K562 treated with DMSO at 1 percent for 4 hours (cell line): ENCODE results near the gene OR10H5. TPM values are rescaled to one million over a fixed set of nuclear protein-coding genes. Genes with fewer than 3 reads are reported as not detected.

Experiments
- total RNA-seq: library from RNA; unstranded; fragments of 300-600 nt; gene quantifications from 2 replicates; pipeline ENCODE4 v1.2.3, GENCODE V29; 2022; ENCODE audit not compliant: insufficient read depth

Gene OR10H5
- not detected in 2 replicates for total RNA-seq

GRCh38 chr19:15787611-15788155 is at the start of gene OR10H5:
Gene OR10H5 (plus strand): TSS chr19:15787661. CDS start chr19:15794049, 6,388 bp downstream.

GRCh38 chr19:15737722-15738121 is 49.7 kb upstream of the OR10H5 start, which contains the start of gene OR10H3:
Gene OR10H3 (plus strand): TSS chr19:15737985. CDS start chr19:15741393, 3,408 bp downstream.

DNA sequence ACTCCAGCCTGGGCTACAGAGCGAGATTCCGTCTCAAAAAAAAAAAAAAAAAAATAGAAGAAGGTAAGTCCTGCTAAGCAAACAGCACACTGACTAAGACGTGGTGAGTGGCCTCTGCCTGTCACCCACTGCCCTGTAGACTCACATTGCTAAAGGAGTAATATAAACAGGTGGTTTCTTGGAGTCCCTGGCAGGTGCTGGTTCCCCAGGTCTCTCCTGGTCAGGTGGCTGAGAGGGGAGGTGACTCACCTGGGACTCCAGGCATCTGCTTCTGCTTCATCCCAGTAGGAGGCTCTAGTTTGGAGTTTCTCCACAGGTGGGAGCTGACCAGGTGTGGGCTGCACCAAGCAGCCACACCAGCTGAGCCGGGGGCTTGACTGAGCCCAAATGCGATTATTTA is 27.8 kb downstream of the OR10H5 start, which contains the start of gene OR10H1:
TSS of gene OR10H1 (minus strand) at position 359 of the 400 bp plus-strand sequence. CDS start 7,627 bp downstream, outside the sequence.

Other genes starting within 250 kb of the OR10H5 start
- not detected in 2 replicates for gene CYP4F8, start 172.4 kb upstream of the OR10H5 start, total RNA-seq
- gene CYP4F3, start 146.8 kb upstream of the OR10H5 start, total RNA-seq = not detected in 2 replicates
- gene CYP4F12, start 114.6 kb upstream of the OR10H5 start, total RNA-seq = not detected in 2 replicates
- not detected in 2 replicates for gene OR10H2, start 59.6 kb upstream of the OR10H5 start, total RNA-seq
- gene OR10H3, start 49.7 kb upstream of the OR10H5 start, total RNA-seq = not detected in 2 replicates
- gene OR10H1, start 28.0 kb downstream of the OR10H5 start, total RNA-seq = not detected in 2 replicates
- gene CYP4F2, start 110.4 kb downstream of the OR10H5 start, total RNA-seq = 0.45 TPM in 1 of 2 replicates, not detected in the other
- not detected in 2 replicates for gene CYP4F11, start 146.9 kb downstream of the OR10H5 start, total RNA-seq
- not detected in 2 replicates for gene OR10H4, start 161.3 kb downstream of the OR10H5 start, total RNA-seq